GM18502 (cell line): ENCODE data around the gene LLPH.

Experiments
- ATAC-seq: cut with Tn5 transposase; IDR thresholded peaks from one replicate; pipeline ENCODE4 v1.9.1; 2021; ENCODE audit warnings: mild to moderate bottlenecking; ENCODE audit not compliant: unreplicated experiment, poor library complexity

LLPH gene

GRCh38 chr12:66144791-66145754 lies 14.5 kb upstream of the LLPH start:
- no peak for ATAC-seq

GRCh38 chr12:66143868-66144267 lies 13.3 kb upstream of the LLPH start:
- no peak for ATAC-seq

- no peak for ATAC-seq
Measured at GRCh38 chr12:66142826-66143225, 12.3 kb upstream of the LLPH start.

GRCh38 chr12:66141299-66141698 lies 10.7 kb upstream of the LLPH start:
- ATAC-seq = no peak

DNA sequence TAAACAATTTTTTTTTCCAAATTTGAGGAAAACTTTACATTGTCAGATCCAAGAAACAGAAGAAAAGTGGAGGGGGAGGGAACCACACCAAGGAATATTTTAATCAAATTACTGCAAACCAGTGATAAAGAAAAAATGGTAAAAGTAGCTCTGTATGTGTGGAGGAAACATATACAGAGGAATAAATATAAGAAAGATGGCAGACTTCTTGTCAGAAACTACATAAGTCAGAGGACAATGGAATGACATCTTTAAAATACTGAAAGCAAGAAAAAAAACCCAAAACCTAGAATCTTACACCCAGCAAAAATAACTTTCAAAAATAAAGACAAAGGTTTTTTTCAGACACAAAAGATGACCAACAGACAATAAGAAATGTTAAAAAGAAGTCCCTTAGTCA lies 10.2 kb upstream of the LLPH start:
- no peak for ATAC-seq

GRCh38 chr12:66139328-66139727 lies 8.8 kb upstream of the LLPH start:
- no peak for ATAC-seq

DNA sequence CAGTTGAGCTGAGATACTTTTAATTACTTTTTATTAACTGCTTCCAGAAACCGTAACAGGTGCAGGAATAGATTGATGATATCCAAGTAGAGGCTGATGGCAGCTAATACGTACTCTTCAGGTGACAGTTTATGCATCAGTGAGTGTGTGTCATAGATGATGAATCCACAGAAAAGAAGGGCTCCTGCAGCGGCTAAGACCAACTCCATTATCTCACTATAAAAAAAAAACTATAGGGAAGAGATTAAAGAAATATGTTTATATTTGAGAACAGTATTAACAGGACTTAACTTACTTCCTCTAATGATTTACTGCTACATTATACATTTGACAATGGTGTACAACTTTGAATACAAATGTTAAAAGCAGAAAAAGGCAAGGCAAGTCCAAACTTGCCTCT lies 7.4 kb upstream of the LLPH start:
- no peak for ATAC-seq

DNA sequence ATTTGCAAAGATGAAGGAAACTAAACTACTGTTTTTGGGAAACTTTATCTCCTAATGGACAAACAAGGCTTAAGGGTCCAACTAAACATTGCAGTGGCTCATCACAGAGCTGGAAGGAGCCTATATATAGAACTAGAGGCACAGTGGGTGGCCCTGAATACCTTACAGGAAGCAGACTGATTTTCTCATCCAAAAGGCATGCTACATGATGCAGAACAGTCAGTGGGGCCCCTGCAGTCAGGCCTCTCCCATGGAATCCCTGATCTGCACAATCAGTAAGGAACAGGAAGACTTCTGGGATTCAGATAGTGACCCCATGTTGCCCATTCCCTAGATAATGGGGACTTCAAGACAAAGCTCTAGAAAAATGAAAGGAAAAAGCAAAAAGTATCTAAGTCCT lies 1.9 kb upstream of the LLPH start:
- no peak for ATAC-seq

- ATAC-seq = peak; percentile 8
Measured at GRCh38 chr12:66131067-66131688, 628 bp upstream of the LLPH start.

DNA sequence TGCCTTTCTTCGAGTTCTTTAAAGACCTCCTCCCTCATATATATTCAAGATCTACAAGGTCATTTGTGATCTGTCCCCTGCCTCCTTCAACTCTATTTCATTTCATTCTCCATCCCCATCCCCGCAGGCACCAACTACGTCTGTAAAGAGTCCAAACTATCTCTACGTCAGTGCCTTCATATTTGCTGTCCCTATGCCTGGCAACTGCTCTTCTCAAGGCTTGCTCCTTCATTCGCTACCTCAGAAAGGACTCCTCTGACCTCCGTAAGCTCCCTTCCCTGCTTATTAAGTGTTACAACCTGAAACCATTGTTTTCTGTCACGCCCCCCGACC lies 650 bp downstream of the LLPH start:
- no peak for ATAC-seq

GRCh38 chr12:66127650-66128049 lies 2.9 kb downstream of the LLPH start:
- no peak for ATAC-seq

- no peak for ATAC-seq
Measured at GRCh38 chr12:66120477-66120876, 10.1 kb downstream of the LLPH start.

GRCh38 chr12:66119870-66120241 lies 10.7 kb downstream of the LLPH start:
- ATAC-seq = peak; percentile 68

DNA sequence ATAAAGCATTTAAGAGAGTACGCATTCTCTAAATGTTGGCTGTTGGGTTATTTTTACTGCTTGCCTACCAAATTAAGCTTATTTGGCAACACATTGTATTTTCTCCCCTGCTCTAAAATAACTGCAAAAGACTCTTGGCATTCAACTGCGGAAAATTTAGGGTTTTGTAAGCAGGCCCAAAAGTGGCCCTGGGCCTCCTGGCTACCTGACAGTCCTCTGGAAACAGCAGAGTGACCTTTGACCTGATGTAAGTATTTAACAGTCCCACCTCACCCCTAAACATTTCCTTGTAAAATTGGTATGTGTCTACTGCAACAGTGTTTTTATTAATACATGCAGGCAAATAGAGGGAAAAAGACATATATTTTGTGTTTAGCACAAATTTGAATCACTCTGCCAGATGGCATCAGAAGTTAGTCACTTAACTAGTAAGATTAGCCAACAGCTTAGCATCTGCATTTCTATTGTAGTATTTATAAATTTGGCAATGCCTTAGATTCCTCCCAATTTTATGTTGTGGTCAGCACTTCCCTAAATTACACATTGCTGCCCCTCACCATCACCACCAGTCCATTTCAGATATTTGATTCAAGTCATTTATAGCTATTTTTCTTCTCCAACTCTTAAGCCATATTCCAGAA lies 11.2 kb downstream of the LLPH start:
- no peak for ATAC-seq

GRCh38 chr12:66118240-66118891 lies 12.2 kb downstream of the LLPH start:
- ATAC-seq = no peak

DNA sequence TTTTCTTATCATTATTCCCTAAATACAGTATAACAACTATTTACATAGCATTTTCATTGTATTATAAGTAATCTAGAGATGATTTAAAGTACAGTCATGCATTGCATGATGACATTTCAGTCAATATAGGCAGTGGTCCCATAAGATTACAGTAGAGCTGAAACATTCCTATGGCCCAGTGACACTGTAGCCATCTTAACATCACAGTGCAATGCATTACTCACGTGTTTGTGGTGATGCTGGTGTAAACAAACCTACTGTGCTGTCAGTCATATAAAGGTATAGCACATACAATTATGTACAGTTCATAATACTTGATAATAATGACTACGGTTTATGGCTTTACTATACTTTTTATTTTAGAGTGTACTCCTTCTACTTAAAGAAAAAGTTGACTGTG lies 13.3 kb downstream of the LLPH start:
- ATAC-seq = no peak

- no peak for ATAC-seq
Measured at GRCh38 chr12:66115071-66115600, 15.4 kb downstream of the LLPH start.

DNA sequence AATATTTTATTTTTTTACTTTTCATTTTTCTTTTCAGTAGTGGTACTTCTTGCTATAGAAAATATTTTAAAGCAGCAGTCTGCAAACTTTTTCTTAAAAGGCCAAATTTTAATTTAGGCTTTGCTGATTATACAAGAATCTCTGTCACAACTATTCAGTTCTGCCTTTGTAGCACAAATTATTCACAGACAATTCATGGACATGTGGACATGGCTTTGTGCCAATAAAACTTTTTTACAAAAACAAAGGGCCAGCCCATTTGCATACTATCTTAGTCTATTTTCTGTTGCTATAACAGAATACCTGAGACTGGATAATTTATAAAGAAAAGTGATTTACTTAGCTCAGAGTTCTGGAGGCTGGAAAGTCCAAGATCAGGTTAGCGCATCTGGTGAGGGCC lies 17.1 kb downstream of the LLPH start:
- no peak for ATAC-seq

- ATAC-seq = no peak
Measured at GRCh38 chr12:66111605-66112004, 18.9 kb downstream of the LLPH start.

- ATAC-seq = no peak
Measured at GRCh38 chr12:66109056-66109455, 21.5 kb downstream of the LLPH start.

GRCh38 chr12:66108386-66108785 lies 22.2 kb downstream of the LLPH start:
- ATAC-seq = no peak
